ENCODE results near the gene NANS. TPM values are rescaled to one million over a fixed set of nuclear protein-coding genes. Genes with fewer than 3 reads are reported as not detected.

The NANS gene
- total RNA-seq, 1 donor from 2014 or later, result 73.6 TPM

- DNase-seq (ENCODE audit: low read depth), result no peak
- Histone ChIP-seq H3K4me3 (ENCODE audit: low read depth, low read length) (no peak overlapping the region), H3K36me3 (ENCODE audit: control insufficient read depth, insufficient read depth, low read length) (peaks cover 2% of the 10 kb centered on the region), H3K27me3 (ENCODE audit: control insufficient read depth, insufficient read depth, low read length) (no peaks in the 10 kb centered on the region)
- TF ChIP-seq CTCF (IDR thresholded peaks at IDR 0.05; ENCODE audit: insufficient read depth, low read length, poor library complexity, severe bottlenecking), result no peak
Measured at GRCh38 chr9:98064623-98065392, 8.3 kb downstream of the NANS start.

- no peak overlapping the region for H3K4me3 ChIP-seq (ENCODE audit: low read depth, low read length)
- DNase-seq (ENCODE audit: low read depth), result no peak
- H3K27me3 ChIP-seq (ENCODE audit: control insufficient read depth, insufficient read depth, low read length), result no peaks in the 10 kb centered on the region
- no peaks in the 10 kb centered on the region for H3K36me3 ChIP-seq (ENCODE audit: control insufficient read depth, insufficient read depth, low read length)
- TF ChIP-seq CTCF (IDR thresholded peaks at IDR 0.05; ENCODE audit: insufficient read depth, low read length, poor library complexity, severe bottlenecking), result no peak
Measured at GRCh38 chr9:98066235-98066634, 9.7 kb downstream of the NANS start.

- H3K27me3 ChIP-seq (ENCODE audit: control insufficient read depth, insufficient read depth, low read length), result no peaks in the 10 kb centered on the region
- DNase-seq (ENCODE audit: low read depth), result no peak
- H3K4me3 ChIP-seq (ENCODE audit: low read depth, low read length), result no peak overlapping the region
- no peaks in the 10 kb centered on the region for H3K36me3 ChIP-seq (ENCODE audit: control insufficient read depth, insufficient read depth, low read length)
- no peak for TF ChIP-seq CTCF (IDR thresholded peaks at IDR 0.05; ENCODE audit: insufficient read depth, low read length, poor library complexity, severe bottlenecking)
Measured at GRCh38 chr9:98067184-98067583, 10.7 kb downstream of the NANS start.

GRCh38 chr9:98069551-98069950, 13.0 kb downstream of the NANS start:
- Histone ChIP-seq H3K27me3 (ENCODE audit: control insufficient read depth, insufficient read depth, low read length) (no peaks in the 10 kb centered on the region), H3K4me3 (ENCODE audit: low read depth, low read length) (no peak overlapping the region), H3K36me3 (ENCODE audit: control insufficient read depth, insufficient read depth, low read length) (no peaks in the 10 kb centered on the region)
- DNase-seq (ENCODE audit: low read depth), result no peak
- TF ChIP-seq CTCF (IDR thresholded peaks at IDR 0.05; ENCODE audit: insufficient read depth, low read length, poor library complexity, severe bottlenecking), result no peak

- no peak for TF ChIP-seq CTCF (IDR thresholded peaks at IDR 0.05; ENCODE audit: insufficient read depth, low read length, poor library complexity, severe bottlenecking)
- H3K4me3 ChIP-seq (ENCODE audit: low read depth, low read length), result no peak overlapping the region
- no peaks in the 10 kb centered on the region for H3K27me3 ChIP-seq (ENCODE audit: control insufficient read depth, insufficient read depth, low read length)
- H3K36me3 ChIP-seq (ENCODE audit: control insufficient read depth, insufficient read depth, low read length), result no peaks in the 10 kb centered on the region
- DNase-seq (ENCODE audit: low read depth), result no peak
Measured at GRCh38 chr9:98070704-98071103, 14.2 kb downstream of the NANS start.

GRCh38 chr9:98071737-98072136, 15.2 kb downstream of the NANS start:
- DNase-seq (ENCODE audit: low read depth), result no peak
- H3K36me3 ChIP-seq (ENCODE audit: control insufficient read depth, insufficient read depth, low read length), result no peaks in the 10 kb centered on the region
- no peak for TF ChIP-seq CTCF (IDR thresholded peaks at IDR 0.05; ENCODE audit: insufficient read depth, low read length, poor library complexity, severe bottlenecking)
- no peak overlapping the region for H3K4me3 ChIP-seq (ENCODE audit: low read depth, low read length)
- H3K27me3 ChIP-seq (ENCODE audit: control insufficient read depth, insufficient read depth, low read length), result no peaks in the 10 kb centered on the region
